CD4-positive, CD25-positive, alpha-beta regulatory T cell (primary cell): ENCODE data around the gene SLC10A7. TPM values are rescaled to one million over a fixed set of nuclear protein-coding genes. Genes with fewer than 3 reads are reported as not detected.
A peak's percentile ranks its signal among the peaks of the same experiment; 100 is the strongest.

Experiments used
- ATAC-seq, 2 donors: fragments of 150-1000 bp; cut with Tn5 transposase; one replicate each; pipeline ENCODE4 v1.10.0; 2021; ENCODE audit warnings: low read depth in 2 of 2, moderate number of reproducible peaks in 2 of 2, moderate library complexity in 1 of 2
- DNase-seq, 3 donors: peaks; one replicate each; pipeline versions ENCODE4 v3.0.0 to v3.0.0-alpha.2; 2012 to 2022; ENCODE audit warnings: mixed read lengths in 1 of 3
- H3K27ac ChIP-seq: one replicate; pipeline ENCODE4 v1.7.0; 2013; ENCODE audit warnings: mild to moderate bottlenecking, low read length; ENCODE audit not compliant: insufficient read depth, poor library complexity, severe bottlenecking
- H3K27me3 ChIP-seq: one replicate; pipeline ENCODE4 v1.7.0; 2013; ENCODE audit warnings: low read length; ENCODE audit not compliant: control insufficient read depth, insufficient read depth
- H3K36me3 ChIP-seq: one replicate; pipeline ENCODE4 v1.7.0; 2013; ENCODE audit warnings: mild to moderate bottlenecking, low read length, moderate library complexity; ENCODE audit not compliant: control insufficient read depth, insufficient read depth
- H3K4me1 ChIP-seq: 2 replicates; pipeline ENCODE4 v1.7.0; 2013; ENCODE audit warnings: mild to moderate bottlenecking, low read length; ENCODE audit not compliant: insufficient read depth, control insufficient read depth, poor library complexity, severe bottlenecking
- H3K4me3 ChIP-seq: one replicate; pipeline ENCODE4 v1.7.0; 2013; ENCODE audit warnings: low read depth, mild to moderate bottlenecking, low read length, moderate library complexity
- H3K9me3 ChIP-seq, 2 experiments: 1 replicate in 1 of 2; 2 replicates in 1 of 2; pipeline ENCODE4 v1.7.0; 2013; ENCODE audit warnings: low read length in 2 of 2, mild to moderate bottlenecking in 1 of 2, moderate library complexity in 1 of 2; ENCODE audit not compliant: control insufficient read depth in 2 of 2
- H3K27ac Mint-ChIP-seq, 3 donors: one replicate each; pipeline ENCODE4 v1.8.0; 2020 to 2022; ENCODE audit warnings: mild to moderate bottlenecking in 3 of 3, mixed read lengths in 3 of 3, moderate library complexity in 2 of 3
- H3K27me3 Mint-ChIP-seq: one replicate; pipeline ENCODE4 v1.8.0; 2022; ENCODE audit warnings: mild to moderate bottlenecking, mixed read lengths
- H3K36me3 Mint-ChIP-seq: one replicate; pipeline ENCODE4 v1.8.0; 2020; ENCODE audit warnings: mixed read lengths
- H3K4me1 Mint-ChIP-seq, 4 donors: one replicate each; pipeline ENCODE4 v1.8.0; 2020 to 2022; ENCODE audit warnings: mixed read lengths in 4 of 4, mild to moderate bottlenecking in 1 of 4
- H3K4me3 Mint-ChIP-seq, 4 donors: one replicate each; pipeline ENCODE4 v1.8.0; 2020 to 2022; ENCODE audit warnings: mild to moderate bottlenecking in 4 of 4, mixed read lengths in 4 of 4, moderate library complexity in 3 of 4
- H3K9me3 Mint-ChIP-seq, 7 donors: one replicate each; pipeline ENCODE4 v1.8.0; 2020 to 2022; ENCODE audit warnings: mixed read lengths in 7 of 7, mild to moderate bottlenecking in 3 of 7, moderate library complexity in 2 of 7
- polyA plus RNA-seq, 4 donors: library from polyadenylated mRNA; unstranded; fragments of 300-500 nt; fragmentation: Illumina TruSeq; gene quantifications; one replicate each; pipeline ENCODE4 v1.2.3, GENCODE V29; 2021
- total RNA-seq: library from RNA; stranded (reverse); gene quantifications from one replicate; pipeline ENCODE4 v1.2.3, GENCODE V29; 2022

The SLC10A7 gene
- total and polyA plus RNA-seq, 5 donors from 2014 or later: 8.6 to 24.1 (median 10.4) TPM

- peaks cover 13% of the 10 kb centered on the region for H3K36me3 Mint-ChIP-seq
- H3K9me3 ChIP-seq: no peaks in the 10 kb centered on the region
- H3K27me3 Mint-ChIP-seq: no peaks in the 10 kb centered on the region
- H3K36me3 ChIP-seq: peaks cover 11% of the 10 kb centered on the region
- no peak overlapping the region for H3K27ac ChIP-seq
- H3K4me3 ChIP-seq: no peak overlapping the region
- no peaks in the 10 kb centered on the region for H3K27me3 ChIP-seq
- peaks cover 0 to 1% (median 0%) of the 10 kb centered on the region in 7 donors for H3K9me3 Mint-ChIP-seq
- H3K4me1 Mint-ChIP-seq: no peaks in the 10 kb centered on the region
- ATAC-seq: no peak
- no peak overlapping the region for H3K27ac Mint-ChIP-seq
- H3K4me3 Mint-ChIP-seq: no peak overlapping the region
- no peak for DNase-seq
- no peaks in the 10 kb centered on the region for H3K4me1 ChIP-seq
Measured at GRCh38 chr4:146252969-146253611, 268.6 kb downstream of the SLC10A7 start.

- ATAC-seq (no peak), DNase-seq (no peak)
- peaks cover 0 to 13% (median under 1%) of the 10 kb centered on the region in 4 donors for H3K4me1 Mint-ChIP-seq
- H3K9me3 ChIP-seq: no peaks in the 10 kb centered on the region
- no peak overlapping the region for H3K27ac ChIP-seq
- H3K4me1 ChIP-seq: peaks cover 10% of the 10 kb centered on the region
- H3K27me3 ChIP-seq: no peaks in the 10 kb centered on the region
- H3K27ac Mint-ChIP-seq: no peak overlapping the region
- H3K27me3 Mint-ChIP-seq: no peaks in the 10 kb centered on the region
- H3K36me3 Mint-ChIP-seq: no peaks in the 10 kb centered on the region
- no peaks in the 10 kb centered on the region for H3K36me3 ChIP-seq
- H3K4me3 ChIP-seq: no peak overlapping the region
- H3K9me3 Mint-ChIP-seq: peaks cover 0 to 1% (median 0%) of the 10 kb centered on the region in 7 donors
- H3K4me3 Mint-ChIP-seq: no peak overlapping the region
Measured at GRCh38 chr4:146247356-146247755, 274.4 kb downstream of the SLC10A7 start.

- Histone ChIP-seq H3K36me3 (no peaks in the 10 kb centered on the region), H3K27me3 (no peaks in the 10 kb centered on the region), H3K9me3 (no peaks in the 10 kb centered on the region), H3K4me3 (no peak overlapping the region), H3K27ac (no peak overlapping the region), H3K4me1 (peaks cover 10% of the 10 kb centered on the region)
- Mint-ChIP-seq H3K27ac (no peak overlapping the region), H3K36me3 (no peaks in the 10 kb centered on the region), H3K9me3 (no peaks in the 10 kb centered on the region), H3K27me3 (no peaks in the 10 kb centered on the region), H3K4me3 (peak overlapping the region in 1 of 4 donors; percentile 93), H3K4me1 (peaks cover 0 to 20% (median 6%) of the 10 kb centered on the region in 4 donors)
- ATAC-seq (no peak), DNase-seq (no peak)
Measured at GRCh38 chr4:146246381-146246780, 275.4 kb downstream of the SLC10A7 start.

GRCh38 chr4:146245850-146246249 lies 275.9 kb downstream of the SLC10A7 start:
- no peaks in the 10 kb centered on the region for H3K36me3 ChIP-seq
- Mint-ChIP-seq H3K9me3 (no peaks in the 10 kb centered on the region), H3K4me3 (no peak overlapping the region), H3K27ac (no peak overlapping the region), H3K36me3 (no peaks in the 10 kb centered on the region), H3K4me1 (peaks cover 0 to 20% (median 6%) of the 10 kb centered on the region in 4 donors), H3K27me3 (no peaks in the 10 kb centered on the region)
- H3K9me3 ChIP-seq: no peaks in the 10 kb centered on the region
- no peak overlapping the region for H3K4me3 ChIP-seq
- H3K4me1 ChIP-seq: peaks cover 10% of the 10 kb centered on the region
- no peaks in the 10 kb centered on the region for H3K27me3 ChIP-seq
- no peak for ATAC-seq
- no peak overlapping the region for H3K27ac ChIP-seq
- no peak for DNase-seq

- Histone ChIP-seq H3K36me3 (no peaks in the 10 kb centered on the region), H3K4me1 (peaks cover 10% of the 10 kb centered on the region), H3K9me3 (no peaks in the 10 kb centered on the region), H3K27ac (no peak overlapping the region), H3K4me3 (no peak overlapping the region), H3K27me3 (no peaks in the 10 kb centered on the region)
- Mint-ChIP-seq H3K9me3 (no peaks in the 10 kb centered on the region), H3K27ac (peak overlapping the region in 1 of 3 donors; percentile 58), H3K36me3 (no peaks in the 10 kb centered on the region), H3K4me1 (peaks cover 0 to 20% (median 6%) of the 10 kb centered on the region in 4 donors), H3K27me3 (no peaks in the 10 kb centered on the region), H3K4me3 (no peak overlapping the region)
- ATAC-seq (no peak), DNase-seq (no peak)
Measured at GRCh38 chr4:146245246-146245645, 276.5 kb downstream of the SLC10A7 start.

- Mint-ChIP-seq H3K36me3 (no peaks in the 10 kb centered on the region), H3K27me3 (no peaks in the 10 kb centered on the region), H3K9me3 (no peaks in the 10 kb centered on the region), H3K4me1 (peaks cover 0 to 20% (median 6%) of the 10 kb centered on the region in 4 donors), H3K4me3 (no peak overlapping the region), H3K27ac (peak overlapping the region in 2 of 3 donors; percentile 58 to 76)
- Histone ChIP-seq H3K4me1 (peaks cover 10% of the 10 kb centered on the region), H3K36me3 (no peaks in the 10 kb centered on the region), H3K4me3 (no peak overlapping the region), H3K27ac (no peak overlapping the region), H3K27me3 (no peaks in the 10 kb centered on the region), H3K9me3 (no peaks in the 10 kb centered on the region)
- ATAC-seq: no peak
- no peak for DNase-seq
Measured at GRCh38 chr4:146244496-146244895, 277.2 kb downstream of the SLC10A7 start.

- H3K27me3 Mint-ChIP-seq: no peaks in the 10 kb centered on the region
- Histone ChIP-seq H3K27ac (no peak overlapping the region), H3K27me3 (no peaks in the 10 kb centered on the region), H3K9me3 (no peaks in the 10 kb centered on the region), H3K36me3 (no peaks in the 10 kb centered on the region), H3K4me1 (peaks cover 10% of the 10 kb centered on the region), H3K4me3 (no peak overlapping the region)
- no peaks in the 10 kb centered on the region for H3K9me3 Mint-ChIP-seq
- peak overlapping the region in 2 of 4 donors; percentile 33 to 56 for H3K4me3 Mint-ChIP-seq
- DNase-seq (no peak), ATAC-seq (no peak)
- H3K27ac Mint-ChIP-seq: peak overlapping the region in 1 of 3 donors; percentile 52
- no peaks in the 10 kb centered on the region for H3K36me3 Mint-ChIP-seq
- peaks cover 0 to 20% (median 6%) of the 10 kb centered on the region in 4 donors for H3K4me1 Mint-ChIP-seq
Measured at GRCh38 chr4:146243883-146244277, 277.9 kb downstream of the SLC10A7 start.
